ENCODE data around the gene HMG20B. TPM values are rescaled to one million over a fixed set of nuclear protein-coding genes. Genes with fewer than 3 reads are reported as not detected.

The HMG20B gene
- total RNA-seq, 1 experiment from 2014 or later: 186 TPM

DNA sequence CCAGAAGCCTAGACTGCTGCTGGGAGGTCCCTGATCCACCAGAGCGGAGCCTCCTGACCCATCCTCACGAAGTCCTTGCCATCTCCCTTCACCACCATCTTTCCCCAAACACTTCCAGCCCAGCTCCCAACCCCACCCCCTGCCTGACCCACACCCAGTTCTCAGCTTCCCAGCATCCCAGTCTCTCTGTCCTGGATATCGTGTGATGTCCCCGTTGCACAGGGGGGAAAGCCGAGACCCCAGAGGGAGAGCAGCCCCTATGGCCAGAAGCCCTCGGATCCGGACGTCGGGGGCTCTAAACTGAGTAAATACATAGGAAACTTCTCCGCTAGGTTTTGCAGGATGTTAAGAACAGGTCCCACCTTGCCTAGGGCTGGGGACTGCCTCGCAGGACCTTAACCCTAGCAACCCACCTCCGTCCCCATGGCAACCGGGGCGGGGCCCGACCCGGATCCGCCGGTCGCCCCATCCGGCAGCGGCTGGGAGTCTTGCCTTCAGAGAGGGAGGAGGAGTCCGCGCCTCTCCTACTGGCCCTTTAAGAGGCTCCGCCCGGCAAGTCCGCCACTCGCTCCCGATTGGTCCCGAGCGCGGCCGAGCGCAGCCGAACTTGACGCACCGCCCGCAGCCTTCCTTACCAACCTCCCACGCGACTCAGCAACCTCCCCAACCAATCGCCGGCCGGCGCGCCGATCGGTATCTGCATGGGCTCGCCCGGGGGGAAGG, 451 bp upstream of the HMG20B start:
- H3K9ac ChIP-seq (ENCODE audit: low read length): peak overlapping the region; percentile 100
- BruUV-seq (replicated peaks): TSS peak; percentile 37
- peaks cover 3 to 21% of the 10 kb centered on the region in 2 experiments; a peak in 2 of 4 replicates for H3K36me3 ChIP-seq (ENCODE audit: control insufficient read depth in 1 of 2, insufficient read depth in 2 of 2, low read length in 2 of 2)
- H3K27ac ChIP-seq (ENCODE audit: low read depth, low read length): peak overlapping the region; percentile 67
- DNase-seq (ENCODE audit: low read depth, low spot score): peak; percentile 99
- H2AFZ ChIP-seq (ENCODE audit: low read depth, low read length, poor library complexity, severe bottlenecking): no peak overlapping the region
- H4K20me1 ChIP-seq (ENCODE audit: insufficient read depth): no peaks in the 10 kb centered on the region; the same call in 1 of the 2 replicates
- no peaks in the 10 kb centered on the region for H3K9me3 ChIP-seq (ENCODE audit: control insufficient read depth in 1 of 2, insufficient read depth in 1 of 2, low read depth in 1 of 2, low read length in 2 of 2)
- peak overlapping the region; percentile 68 for H3K4me2 ChIP-seq (ENCODE audit: low read length)
- RAD21 ChIA-PET (ENCODE audit: low non-redundant PET in 1 of 2, low total read pairs in 2 of 2, uncharacterized antibody in 2 of 2, unreplicated experiment in 2 of 2): no interaction called here
- peak; percentile 83 for ATAC-seq
- no peaks in the 10 kb centered on the region for H3K9me2 ChIP-seq (ENCODE audit: insufficient read depth)
- POLR2A ChIA-PET: no interaction called here
- TF ChIP-seq, protein P1, sequence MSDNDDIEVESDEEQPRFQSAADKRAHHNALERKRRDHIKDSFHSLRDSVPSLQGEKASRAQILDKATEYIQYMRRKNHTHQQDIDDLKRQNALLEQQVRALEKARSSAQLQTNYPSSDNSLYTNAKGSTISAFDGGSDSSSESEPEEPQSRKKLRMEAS (IDR thresholded peaks at IDR 0.05): no peak
- TF ChIP-seq, protein P2, sequence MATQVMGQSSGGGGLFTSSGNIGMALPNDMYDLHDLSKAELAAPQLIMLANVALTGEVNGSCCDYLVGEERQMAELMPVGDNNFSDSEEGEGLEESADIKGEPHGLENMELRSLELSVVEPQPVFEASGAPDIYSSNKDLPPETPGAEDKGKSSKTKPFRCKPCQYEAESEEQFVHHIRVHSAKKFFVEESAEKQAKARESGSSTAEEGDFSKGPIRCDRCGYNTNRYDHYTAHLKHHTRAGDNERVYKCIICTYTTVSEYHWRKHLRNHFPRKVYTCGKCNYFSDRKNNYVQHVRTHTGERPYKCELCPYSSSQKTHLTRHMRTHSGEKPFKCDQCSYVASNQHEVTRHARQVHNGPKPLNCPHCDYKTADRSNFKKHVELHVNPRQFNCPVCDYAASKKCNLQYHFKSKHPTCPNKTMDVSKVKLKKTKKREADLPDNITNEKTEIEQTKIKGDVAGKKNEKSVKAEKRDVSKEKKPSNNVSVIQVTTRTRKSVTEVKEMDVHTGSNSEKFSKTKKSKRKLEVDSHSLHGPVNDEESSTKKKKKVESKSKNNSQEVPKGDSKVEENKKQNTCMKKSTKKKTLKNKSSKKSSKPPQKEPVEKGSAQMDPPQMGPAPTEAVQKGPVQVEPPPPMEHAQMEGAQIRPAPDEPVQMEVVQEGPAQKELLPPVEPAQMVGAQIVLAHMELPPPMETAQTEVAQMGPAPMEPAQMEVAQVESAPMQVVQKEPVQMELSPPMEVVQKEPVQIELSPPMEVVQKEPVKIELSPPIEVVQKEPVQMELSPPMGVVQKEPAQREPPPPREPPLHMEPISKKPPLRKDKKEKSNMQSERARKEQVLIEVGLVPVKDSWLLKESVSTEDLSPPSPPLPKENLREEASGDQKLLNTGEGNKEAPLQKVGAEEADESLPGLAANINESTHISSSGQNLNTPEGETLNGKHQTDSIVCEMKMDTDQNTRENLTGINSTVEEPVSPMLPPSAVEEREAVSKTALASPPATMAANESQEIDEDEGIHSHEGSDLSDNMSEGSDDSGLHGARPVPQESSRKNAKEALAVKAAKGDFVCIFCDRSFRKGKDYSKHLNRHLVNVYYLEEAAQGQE (IDR thresholded peaks at IDR 0.05; ENCODE audit: low read depth): no peak
- TF ChIP-seq ZNF274 (IDR thresholded peaks at IDR 0.05; ENCODE audit: low read depth, low read length): no peak
- TF ChIP-seq, protein P3, sequence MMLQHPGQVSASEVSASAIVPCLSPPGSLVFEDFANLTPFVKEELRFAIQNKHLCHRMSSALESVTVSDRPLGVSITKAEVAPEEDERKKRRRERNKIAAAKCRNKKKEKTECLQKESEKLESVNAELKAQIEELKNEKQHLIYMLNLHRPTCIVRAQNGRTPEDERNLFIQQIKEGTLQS (IDR thresholded peaks at IDR 0.05): no peak
- TF ChIP-seq POLR2AphosphoS5 (IDR thresholded peaks at IDR 0.05; ENCODE audit: low read depth, low read length): peak; percentile 9; the same call in 1 of the 2 replicates
- TF ChIP-seq EZH2 (IDR thresholded peaks at IDR 0.05): no peak
- peak; percentile 94 for TF ChIP-seq EGR1 (IDR thresholded peaks at IDR 0.05; ENCODE audit: low read depth)
- no peak for TF ChIP-seq SIN3A (IDR thresholded peaks at IDR 0.05; ENCODE audit: low read depth)
- TF ChIP-seq SRF (IDR thresholded peaks at IDR 0.05; ENCODE audit: low read depth): no peak
- peak; percentile 94 for TF ChIP-seq SP1 (IDR thresholded peaks at IDR 0.05; ENCODE audit: low read depth)
- no peak for TF ChIP-seq RAD21 (IDR thresholded peaks at IDR 0.05; ENCODE audit: low read depth)
- no peak for TF ChIP-seq YY1 (IDR thresholded peaks at IDR 0.05; ENCODE audit: extremely low read depth, insufficient replicate concordance, low read depth, low read length)
- no peak for TF ChIP-seq POLR2A (IDR thresholded peaks at IDR 0.05; ENCODE audit: borderline replicate concordance, extremely low read depth, insufficient read depth, insufficient read length)
- no peak for TF ChIP-seq CBX3 (IDR thresholded peaks at IDR 0.05; ENCODE audit: low read depth)
- TF ChIP-seq, protein P4, sequence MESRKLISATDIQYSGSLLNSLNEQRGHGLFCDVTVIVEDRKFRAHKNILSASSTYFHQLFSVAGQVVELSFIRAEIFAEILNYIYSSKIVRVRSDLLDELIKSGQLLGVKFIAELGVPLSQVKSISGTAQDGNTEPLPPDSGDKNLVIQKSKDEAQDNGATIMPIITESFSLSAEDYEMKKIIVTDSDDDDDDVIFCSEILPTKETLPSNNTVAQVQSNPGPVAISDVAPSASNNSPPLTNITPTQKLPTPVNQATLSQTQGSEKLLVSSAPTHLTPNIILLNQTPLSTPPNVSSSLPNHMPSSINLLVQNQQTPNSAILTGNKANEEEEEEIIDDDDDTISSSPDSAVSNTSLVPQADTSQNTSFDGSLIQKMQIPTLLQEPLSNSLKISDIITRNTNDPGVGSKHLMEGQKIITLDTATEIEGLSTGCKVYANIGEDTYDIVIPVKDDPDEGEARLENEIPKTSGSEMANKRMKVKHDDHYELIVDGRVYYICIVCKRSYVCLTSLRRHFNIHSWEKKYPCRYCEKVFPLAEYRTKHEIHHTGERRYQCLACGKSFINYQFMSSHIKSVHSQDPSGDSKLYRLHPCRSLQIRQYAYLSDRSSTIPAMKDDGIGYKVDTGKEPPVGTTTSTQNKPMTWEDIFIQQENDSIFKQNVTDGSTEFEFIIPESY (IDR thresholded peaks at IDR 0.05; ENCODE audit: extremely low read depth, insufficient replicate concordance, low read length): no peak
- TF ChIP-seq ZFX (IDR thresholded peaks at IDR 0.05): no peak
- H3K4me1 ChIP-seq (ENCODE audit: control insufficient read depth in 1 of 2, insufficient read depth in 2 of 2, low read length in 2 of 2): peaks cover 39 to 71% of the 10 kb centered on the region in 2 experiments
- intact Hi-C loops (cut with micrococcal nuclease): loop anchor here (10.0 kb wide), 1 partner anchor 633 kb away; no protein-coding TSS in a partner anchor
- CTCF ChIA-PET: no interaction called here
- H3K79me2 ChIP-seq (ENCODE audit: insufficient read depth, low read length): peaks cover 24% of the 10 kb centered on the region; the same call in 1 of the 2 replicates
- H3K27me3 ChIP-seq (ENCODE audit: insufficient read depth, low read length): no peaks in the 10 kb centered on the region
- peak overlapping the region; percentile 36 to 98 for H3K4me3 ChIP-seq (replicated peaks in 1 of 2; ENCODE audit: low read depth in 1 of 2, low read length in 2 of 2)

Measured in HCT116 (cell line).